Measurements from ENCODE around the gene USP15.

The USP15 gene

GRCh38 chr12:62259993-62260732 is at the start of gene USP15:
USP15 (plus strand) TSS chr12:62260404; CDS start chr12:62260415, 11 bp downstream.
- DNase-seq = no peak

GRCh38 chr12:62210422-62210821 is 49.8 kb upstream of the USP15 start:
- DNase-seq = no peak

- no peak for DNase-seq
These were observed 48.7 kb upstream of the USP15 start for GRCh38 chr12:62211510-62211909.

- no peak for DNase-seq
These were observed 45.4 kb upstream of the USP15 start for GRCh38 chr12:62214846-62215245.

- no peak for DNase-seq
These were observed 44.7 kb upstream of the USP15 start for GRCh38 chr12:62215506-62215905.

GRCh38 chr12:62217466-62218194 is 42.6 kb upstream of the USP15 start:
- DNase-seq = no peak

- DNase-seq = no peak
These were observed 39.1 kb upstream of the USP15 start for GRCh38 chr12:62221107-62221506.

GRCh38 chr12:62224601-62225000 is 35.6 kb upstream of the USP15 start:
- no peak for DNase-seq

GRCh38 chr12:62227091-62227490 is 33.1 kb upstream of the USP15 start:
- no peak for DNase-seq

- DNase-seq = no peak
These were observed 29.6 kb upstream of the USP15 start for GRCh38 chr12:62230652-62231051.

GRCh38 chr12:62232143-62232729 is 28.0 kb upstream of the USP15 start:
- no peak for DNase-seq

GRCh38 chr12:62233805-62234204 is 26.4 kb upstream of the USP15 start:
- no peak for DNase-seq

- no peak for DNase-seq
These were observed 20.6 kb upstream of the USP15 start for GRCh38 chr12:62239571-62239970.

GRCh38 chr12:62247281-62248045 is 12.7 kb upstream of the USP15 start:
- DNase-seq = no peak

- DNase-seq = no peak
These were observed 11.3 kb upstream of the USP15 start for GRCh38 chr12:62248873-62249272.

GRCh38 chr12:62249419-62249818 is 10.8 kb upstream of the USP15 start:
- DNase-seq = no peak

- DNase-seq = no peak
These were observed 9.3 kb upstream of the USP15 start for GRCh38 chr12:62250671-62251608.

GRCh38 chr12:62251609-62251958 is 8.6 kb upstream of the USP15 start:
- no peak for DNase-seq

- DNase-seq = no peak
These were observed 7.6 kb upstream of the USP15 start for GRCh38 chr12:62252576-62252975.

- DNase-seq = no peak
These were observed 5.2 kb upstream of the USP15 start for GRCh38 chr12:62254967-62255366.

- DNase-seq = no peak
These were observed 3.7 kb upstream of the USP15 start for GRCh38 chr12:62256408-62257096.

GRCh38 chr12:62258231-62258630 is 2.0 kb upstream of the USP15 start:
- no peak for DNase-seq

Data from KG1 (cell line).